T-helper 17 cell (primary cell): ENCODE results near the gene DENND1C. TPM values are rescaled to one million over a fixed set of nuclear protein-coding genes. Genes with fewer than 3 reads are reported as not detected.
A peak's percentile ranks its signal among the peaks of the same experiment; 100 is the strongest.

Experiments
- ATAC-seq: fragments of 150-1000 bp; cut with Tn5 transposase; 2 replicates; pipeline ENCODE4 v1.10.0; 2021; ENCODE audit warnings: mild to moderate bottlenecking, moderate library complexity
- DNase-seq, 3 donors: peaks; one replicate each; pipeline versions ENCODE4 v3.0.0 to v3.0.0-alpha.2; 2020 to 2021
- H3K9me3 ChIP-seq: one replicate; pipeline ENCODE4 v1.7.0; 2013; ENCODE audit warnings: low read length, mild to moderate bottlenecking; ENCODE audit not compliant: control insufficient read depth, poor library complexity, severe bottlenecking
- H3K27ac Mint-ChIP-seq: one replicate; pipeline ENCODE4 v1.8.0; 2022; ENCODE audit warnings: mild to moderate bottlenecking, moderate library complexity, mixed read lengths
- H3K27me3 Mint-ChIP-seq: one replicate; pipeline ENCODE4 v1.8.0; 2022; ENCODE audit warnings: mixed read lengths
- H3K36me3 Mint-ChIP-seq: one replicate; pipeline ENCODE4 v1.8.0; 2022; ENCODE audit warnings: low read depth, mixed read lengths
- H3K4me1 Mint-ChIP-seq: one replicate; pipeline ENCODE4 v1.8.0; 2022; ENCODE audit warnings: mild to moderate bottlenecking, mixed read lengths
- H3K4me3 Mint-ChIP-seq: one replicate; pipeline ENCODE4 v1.8.0; 2022; ENCODE audit warnings: mild to moderate bottlenecking, moderate library complexity, mixed read lengths
- total RNA-seq, 4 donors: library from RNA in 2 of 4; stranded (reverse) in 2 of 4; gene quantifications; one replicate each; pipeline ENCODE4 v1.2.3 and lab custom pipeline; 2022 to 2026

The DENND1C gene
- total RNA-seq, 2 donors from 2014 or later = 104 to 105 TPM

GRCh38 chr19:6480848-6481415, 655 bp downstream of the DENND1C start:
- ATAC-seq (peak; percentile 33), DNase-seq (no peak)
- no peaks in the 10 kb centered on the region for H3K9me3 ChIP-seq
- Mint-ChIP-seq H3K36me3 (peaks cover 3% of the 10 kb centered on the region), H3K4me1 (peaks cover 31% of the 10 kb centered on the region), H3K27ac (peak overlapping the region; percentile 98), H3K27me3 (no peaks in the 10 kb centered on the region), H3K4me3 (peak overlapping the region; percentile 99)

GRCh38 chr19:6479836-6480398, 1.7 kb downstream of the DENND1C start:
- Mint-ChIP-seq H3K27ac (peak overlapping the region; percentile 98), H3K4me1 (peaks cover 31% of the 10 kb centered on the region), H3K36me3 (peaks cover 3% of the 10 kb centered on the region), H3K4me3 (peak overlapping the region; percentile 99), H3K27me3 (no peaks in the 10 kb centered on the region)
- no peak for DNase-seq
- no peaks in the 10 kb centered on the region for H3K9me3 ChIP-seq
- no peak for ATAC-seq

DNA sequence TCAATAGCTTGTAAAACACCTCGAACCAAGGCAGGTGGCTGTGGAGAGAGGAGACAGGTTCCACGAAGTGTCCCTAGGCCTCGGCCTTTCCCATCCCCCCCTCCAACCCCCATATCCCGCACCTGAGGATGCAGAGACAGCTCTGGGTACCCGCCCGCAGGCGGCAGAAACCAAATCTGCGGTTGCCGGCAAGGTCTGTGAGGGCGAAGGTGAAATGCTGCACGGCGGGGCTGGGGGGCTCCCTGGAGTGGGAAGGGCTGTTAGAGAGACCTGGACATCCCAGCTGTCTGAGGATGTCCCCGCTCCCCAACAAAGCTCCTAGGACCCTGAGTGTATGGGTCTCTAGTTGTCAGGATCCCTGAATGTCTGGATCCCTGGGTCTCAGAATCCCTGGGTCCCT, 2.8 kb downstream of the DENND1C start:
- H3K4me1 Mint-ChIP-seq = peaks cover 31% of the 10 kb centered on the region
- H3K9me3 ChIP-seq = no peaks in the 10 kb centered on the region
- no peak for ATAC-seq
- H3K27ac Mint-ChIP-seq = no peak overlapping the region
- no peak overlapping the region for H3K4me3 Mint-ChIP-seq
- no peaks in the 10 kb centered on the region for H3K27me3 Mint-ChIP-seq
- peaks cover 3% of the 10 kb centered on the region for H3K36me3 Mint-ChIP-seq
- DNase-seq = no peak

DNA sequence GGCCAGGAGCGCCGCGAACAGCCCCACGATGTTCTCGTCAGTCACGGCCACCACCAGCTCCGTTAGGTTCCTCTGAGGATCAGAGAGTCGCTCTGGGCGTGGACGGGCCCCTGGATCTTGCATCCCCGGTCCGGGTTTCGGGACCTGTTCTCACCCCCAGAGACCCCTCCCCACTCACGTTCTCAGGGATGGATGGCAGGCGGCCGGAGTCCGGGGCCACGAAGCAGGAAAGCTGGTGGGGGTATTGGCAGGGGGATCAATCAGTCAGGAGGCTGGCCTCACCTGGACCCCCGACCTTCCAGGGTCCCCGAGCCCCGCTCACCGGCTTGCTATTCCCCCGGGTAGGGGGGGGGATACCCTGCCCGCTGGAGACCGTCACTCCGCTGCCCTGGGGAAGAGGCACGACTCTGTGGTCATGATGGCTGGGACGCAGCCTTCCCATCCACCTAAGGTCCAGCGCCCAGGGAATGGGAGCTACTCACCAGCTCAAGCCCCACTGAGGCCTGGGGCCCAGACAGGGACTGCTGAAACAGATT, 4.6 kb downstream of the DENND1C start:
- no peak overlapping the region for H3K4me3 Mint-ChIP-seq
- peaks cover 23% of the 10 kb centered on the region for H3K4me1 Mint-ChIP-seq
- no peak for ATAC-seq
- no peak for DNase-seq
- peaks cover 3% of the 10 kb centered on the region for H3K36me3 Mint-ChIP-seq
- H3K27ac Mint-ChIP-seq = no peak overlapping the region
- no peaks in the 10 kb centered on the region for H3K27me3 Mint-ChIP-seq
- H3K9me3 ChIP-seq = no peaks in the 10 kb centered on the region

DNA sequence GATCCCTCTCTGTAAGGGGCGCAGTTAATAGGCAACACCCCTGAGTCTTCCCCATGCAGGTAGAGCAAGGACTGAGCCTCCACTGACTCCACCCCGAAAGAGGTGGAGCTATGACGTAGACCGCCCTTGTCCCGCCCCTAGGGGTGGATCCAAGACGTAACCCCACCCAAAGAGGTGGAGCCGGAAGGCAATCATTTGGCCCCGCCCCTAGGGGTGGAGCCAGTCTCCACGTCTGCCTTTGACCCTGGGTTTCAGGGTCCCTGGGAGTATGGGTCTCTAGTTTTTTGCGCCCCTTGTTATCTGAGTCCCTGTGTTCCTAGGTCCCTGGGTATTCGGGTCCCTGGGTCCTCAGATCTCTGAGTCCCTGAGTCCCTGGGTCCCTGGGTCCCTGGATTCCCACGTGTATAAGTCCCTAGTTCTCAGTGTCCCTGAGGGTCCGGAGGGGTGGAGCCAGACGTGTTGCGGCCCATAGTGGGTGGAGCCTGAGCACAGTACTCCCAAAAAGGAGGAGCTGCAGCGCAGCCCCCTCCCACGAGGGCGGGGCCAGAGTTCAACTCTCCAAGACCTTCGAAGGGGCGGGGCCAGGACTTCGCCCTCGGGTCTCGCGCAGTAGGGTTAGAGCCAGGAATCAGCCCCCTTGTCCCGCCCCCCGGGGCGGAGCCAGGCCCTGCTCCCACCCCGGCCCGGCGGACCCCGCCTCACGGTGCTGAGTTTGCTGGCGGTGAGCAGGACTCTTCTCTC, 5.3 kb downstream of the DENND1C start:
- peaks cover 3% of the 10 kb centered on the region for H3K36me3 Mint-ChIP-seq
- no peaks in the 10 kb centered on the region for H3K27me3 Mint-ChIP-seq
- no peaks in the 10 kb centered on the region for H3K9me3 ChIP-seq
- DNase-seq = peak; percentile 53 to 72 (median 63)
- peaks cover 17% of the 10 kb centered on the region for H3K4me1 Mint-ChIP-seq
- no peak overlapping the region for H3K4me3 Mint-ChIP-seq
- H3K27ac Mint-ChIP-seq = peak overlapping the region; percentile 34
- peak; percentile 95 for ATAC-seq

- Mint-ChIP-seq H3K27ac (no peak overlapping the region), H3K4me1 (peaks cover 8% of the 10 kb centered on the region), H3K27me3 (no peaks in the 10 kb centered on the region), H3K4me3 (no peak overlapping the region), H3K36me3 (no peaks in the 10 kb centered on the region)
- ATAC-seq (no peak), DNase-seq (no peak)
- H3K9me3 ChIP-seq = no peaks in the 10 kb centered on the region
Observed at GRCh38 chr19:6475321-6476108, 6.1 kb downstream of the DENND1C start.

- ATAC-seq = no peak
- Mint-ChIP-seq H3K4me1 (peaks cover 5% of the 10 kb centered on the region), H3K27ac (no peak overlapping the region), H3K4me3 (no peak overlapping the region), H3K36me3 (no peaks in the 10 kb centered on the region), H3K27me3 (no peaks in the 10 kb centered on the region)
- no peak for DNase-seq
- H3K9me3 ChIP-seq = no peaks in the 10 kb centered on the region
Observed at GRCh38 chr19:6473647-6474046, 7.9 kb downstream of the DENND1C start.

DNA sequence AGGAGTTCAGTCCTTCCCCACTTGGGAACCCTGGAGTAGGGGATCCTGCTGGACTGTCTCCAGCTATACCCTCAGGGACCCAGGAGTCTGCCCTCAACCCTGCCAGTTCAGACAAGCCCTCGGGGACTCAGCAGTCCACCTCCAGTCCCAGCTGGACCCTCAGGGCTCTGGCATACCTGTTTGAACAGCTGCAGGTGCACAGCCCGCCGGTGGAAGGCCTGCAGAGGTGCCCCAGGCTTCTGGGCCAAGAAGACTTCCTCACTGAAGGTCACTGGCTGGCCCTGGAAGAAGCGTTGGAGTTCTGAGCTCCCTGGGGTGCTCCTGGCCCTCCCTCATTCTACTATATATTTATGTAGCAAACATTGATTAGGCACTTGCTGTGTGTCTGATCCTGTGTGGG, 8.9 kb downstream of the DENND1C start:
- H3K4me1 Mint-ChIP-seq = peaks cover 11% of the 10 kb centered on the region
- no peak overlapping the region for H3K4me3 Mint-ChIP-seq
- H3K27me3 Mint-ChIP-seq = no peaks in the 10 kb centered on the region
- no peak overlapping the region for H3K27ac Mint-ChIP-seq
- H3K9me3 ChIP-seq = no peaks in the 10 kb centered on the region
- H3K36me3 Mint-ChIP-seq = peaks cover 3% of the 10 kb centered on the region
- DNase-seq (no peak), ATAC-seq (no peak)

GRCh38 chr19:6471076-6471475, 10.5 kb downstream of the DENND1C start:
- no peak overlapping the region for H3K4me3 Mint-ChIP-seq
- H3K36me3 Mint-ChIP-seq = peaks cover 4% of the 10 kb centered on the region
- no peak for ATAC-seq
- no peaks in the 10 kb centered on the region for H3K9me3 ChIP-seq
- no peak overlapping the region for H3K27ac Mint-ChIP-seq
- H3K27me3 Mint-ChIP-seq = no peaks in the 10 kb centered on the region
- no peak for DNase-seq
- peaks cover 10% of the 10 kb centered on the region for H3K4me1 Mint-ChIP-seq

DNA sequence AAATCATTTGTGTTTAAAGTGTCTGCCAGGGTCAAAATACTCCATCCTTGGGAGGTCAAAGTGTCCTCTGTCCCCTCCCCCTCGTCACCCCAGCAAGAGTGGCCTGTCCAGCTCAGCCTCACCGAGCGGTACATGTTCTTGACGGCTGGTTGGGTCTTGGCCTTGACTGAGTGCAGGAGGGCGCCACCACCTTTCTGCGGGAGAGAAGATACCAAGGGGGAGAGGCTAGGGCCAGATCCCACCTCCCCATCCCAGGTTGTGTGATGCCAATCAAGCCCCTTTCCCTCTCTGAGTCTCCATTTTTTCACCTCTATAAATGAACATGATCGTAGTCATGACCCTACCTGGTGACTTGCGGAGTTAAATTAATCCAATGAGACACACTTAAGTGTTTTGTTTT, 11.4 kb downstream of the DENND1C start:
- H3K9me3 ChIP-seq = no peaks in the 10 kb centered on the region
- no peak for ATAC-seq
- H3K27ac Mint-ChIP-seq = no peak overlapping the region
- no peak overlapping the region for H3K4me3 Mint-ChIP-seq
- H3K36me3 Mint-ChIP-seq = peaks cover 4% of the 10 kb centered on the region
- peaks cover 10% of the 10 kb centered on the region for H3K4me1 Mint-ChIP-seq
- no peaks in the 10 kb centered on the region for H3K27me3 Mint-ChIP-seq
- no peak for DNase-seq

DNA sequence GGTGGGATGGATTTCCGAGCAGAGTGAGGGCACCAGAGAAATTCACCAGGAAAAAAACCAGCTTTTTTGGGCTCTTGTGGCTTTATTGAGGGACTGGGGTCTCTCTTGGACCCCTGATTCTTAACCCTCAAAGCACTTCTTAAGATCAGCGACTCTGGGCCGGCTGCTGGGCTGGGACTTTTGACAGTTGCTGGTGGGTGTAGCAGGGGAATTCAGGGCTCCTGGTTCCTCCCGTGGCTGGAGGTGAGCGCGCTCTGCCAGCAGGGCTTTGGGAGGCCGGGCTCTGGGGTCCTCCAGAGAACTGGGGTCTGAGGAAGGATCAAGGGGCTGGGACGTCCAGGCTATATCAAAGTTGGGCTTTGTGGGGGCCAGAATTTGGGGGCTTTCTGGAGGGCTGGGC, 14.2 kb downstream of the DENND1C start:
- H3K36me3 Mint-ChIP-seq = peaks cover 4% of the 10 kb centered on the region
- no peak overlapping the region for H3K4me3 Mint-ChIP-seq
- no peak for DNase-seq
- no peak for ATAC-seq
- peak overlapping the region; percentile 67 for H3K27ac Mint-ChIP-seq
- H3K4me1 Mint-ChIP-seq = peaks cover 13% of the 10 kb centered on the region
- no peaks in the 10 kb centered on the region for H3K27me3 Mint-ChIP-seq
- no peaks in the 10 kb centered on the region for H3K9me3 ChIP-seq

- ATAC-seq = no peak
- Mint-ChIP-seq H3K36me3 (peaks cover 4% of the 10 kb centered on the region), H3K4me3 (no peak overlapping the region), H3K27ac (no peak overlapping the region), H3K27me3 (no peaks in the 10 kb centered on the region), H3K4me1 (peaks cover 13% of the 10 kb centered on the region)
- no peaks in the 10 kb centered on the region for H3K9me3 ChIP-seq
- no peak for DNase-seq
Observed at GRCh38 chr19:6466526-6467248, 14.9 kb downstream of the DENND1C start.
